ENCODE measurements around the gene EPC1.

The EPC1 gene

GRCh38 chr10:32333849-32334248, 13.1 kb downstream of the EPC1 start:
- no peak for DNase-seq

GRCh38 chr10:32332299-32332750, 14.6 kb downstream of the EPC1 start:
- DNase-seq = no peak

GRCh38 chr10:32331606-32332005, 15.4 kb downstream of the EPC1 start:
- DNase-seq = no peak

- no peak for DNase-seq
Measured at GRCh38 chr10:32330214-32330613, 16.7 kb downstream of the EPC1 start.

GRCh38 chr10:32329061-32329460, 17.9 kb downstream of the EPC1 start:
- DNase-seq = no peak

- no peak for DNase-seq
Measured at GRCh38 chr10:32328499-32328898, 18.5 kb downstream of the EPC1 start.

- DNase-seq = no peak
Measured at GRCh38 chr10:32327364-32327691, 19.6 kb downstream of the EPC1 start.

GRCh38 chr10:32326680-32327363, 20.1 kb downstream of the EPC1 start:
- no peak for DNase-seq

GRCh38 chr10:32326119-32326518, 20.8 kb downstream of the EPC1 start:
- no peak for DNase-seq

GRCh38 chr10:32323051-32323450, 23.9 kb downstream of the EPC1 start:
- DNase-seq = no peak

- DNase-seq = no peak
Measured at GRCh38 chr10:32321016-32321631, 25.8 kb downstream of the EPC1 start.

- peak in 1 of 2 donors; percentile 5 for DNase-seq
Measured at GRCh38 chr10:32318476-32318896, 28.5 kb downstream of the EPC1 start.

GRCh38 chr10:32317795-32318357, 29.1 kb downstream of the EPC1 start:
- no peak for DNase-seq

GRCh38 chr10:32315424-32315823, 31.5 kb downstream of the EPC1 start:
- DNase-seq = no peak

- DNase-seq = no peak
Measured at GRCh38 chr10:32314588-32314987, 32.4 kb downstream of the EPC1 start.

GRCh38 chr10:32308027-32308603, 38.8 kb downstream of the EPC1 start:
- no peak for DNase-seq

- no peak for DNase-seq
Measured at GRCh38 chr10:32307609-32308008, 39.3 kb downstream of the EPC1 start.

GRCh38 chr10:32299354-32299980, 47.5 kb downstream of the EPC1 start:
- DNase-seq = no peak

GRCh38 chr10:32298075-32298812, 48.7 kb downstream of the EPC1 start:
- no peak for DNase-seq

GRCh38 chr10:32295027-32295426, 51.9 kb downstream of the EPC1 start:
- no peak for DNase-seq

GRCh38 chr10:32293581-32293980, 53.4 kb downstream of the EPC1 start:
- no peak for DNase-seq

- DNase-seq = no peak
Measured at GRCh38 chr10:32279795-32280194, 67.2 kb downstream of the EPC1 start.

GRCh38 chr10:32273336-32273735, 73.6 kb downstream of the EPC1 start:
- no peak for DNase-seq
